Epidermal melanocyte (primary cell): Measurements from ENCODE around the gene PPFIBP1.
A peak's percentile ranks its signal among the peaks of the same experiment; 100 is the strongest.
"Not testable (repeated sequence)": the region's sequence is repeated elsewhere in the genome, so short reads cannot be mapped to it uniquely, and the experiment has no call there.

ENCODE experiments used
- DNase-seq: peaks from one replicate; pipeline ENCODE4 v3.0.0; 2011; ENCODE audit warnings: low spot score; ENCODE audit not compliant: insufficient read length

PPFIBP1 gene

DNA sequence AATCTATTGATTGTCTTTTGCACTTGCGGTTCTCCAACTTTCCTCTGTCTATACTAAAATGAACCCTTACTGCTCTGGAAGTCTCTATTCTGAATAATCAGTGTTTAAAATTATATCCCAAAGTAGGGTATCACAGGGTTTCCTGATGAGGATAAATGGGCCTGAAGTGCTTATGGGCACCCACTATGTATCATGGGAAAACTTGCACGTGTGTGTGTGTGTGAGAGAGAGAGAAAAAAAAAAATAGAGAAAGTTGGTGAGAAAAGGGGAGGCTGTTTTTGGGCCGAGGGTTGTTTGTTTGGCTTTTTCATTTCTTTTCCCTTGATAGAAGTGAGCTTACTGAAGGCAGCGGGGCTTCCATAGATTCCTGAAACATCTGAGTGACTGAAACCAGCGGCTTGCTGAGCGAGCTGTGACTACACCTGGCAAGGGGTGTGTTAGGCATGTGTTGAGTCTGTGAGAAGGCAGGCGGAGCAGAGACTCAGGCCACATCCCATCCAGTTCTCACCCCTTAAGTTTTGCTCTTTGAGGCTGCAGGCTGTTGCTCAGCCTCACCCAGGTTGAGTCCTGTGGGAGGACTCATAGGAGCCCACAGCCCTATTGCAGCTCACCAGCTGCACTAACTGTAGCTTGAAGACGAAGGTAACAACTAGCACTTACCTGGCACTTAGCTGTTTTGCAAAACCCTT lies 17.2 kb downstream of the PPFIBP1 start:
- no peak for DNase-seq

DNA sequence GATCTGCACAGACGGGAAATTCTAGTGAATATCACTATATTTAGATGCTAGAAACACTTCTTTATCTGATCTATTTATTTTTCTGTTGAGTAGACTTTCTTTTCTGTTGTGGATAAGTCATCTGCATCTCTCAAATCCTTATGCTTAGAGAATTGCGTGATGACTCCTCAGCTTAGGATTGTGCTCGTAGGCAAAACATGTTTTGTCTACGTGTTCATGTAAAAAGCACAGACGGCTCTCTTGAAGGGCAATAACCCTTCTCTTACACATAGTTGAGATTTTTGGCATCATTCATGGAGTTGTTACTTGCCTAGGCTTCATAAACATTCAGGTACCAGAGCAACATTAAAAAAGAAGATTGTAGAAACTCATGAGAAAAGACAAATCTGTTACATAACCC lies 18.6 kb downstream of the PPFIBP1 start:
- no peak for DNase-seq

DNA sequence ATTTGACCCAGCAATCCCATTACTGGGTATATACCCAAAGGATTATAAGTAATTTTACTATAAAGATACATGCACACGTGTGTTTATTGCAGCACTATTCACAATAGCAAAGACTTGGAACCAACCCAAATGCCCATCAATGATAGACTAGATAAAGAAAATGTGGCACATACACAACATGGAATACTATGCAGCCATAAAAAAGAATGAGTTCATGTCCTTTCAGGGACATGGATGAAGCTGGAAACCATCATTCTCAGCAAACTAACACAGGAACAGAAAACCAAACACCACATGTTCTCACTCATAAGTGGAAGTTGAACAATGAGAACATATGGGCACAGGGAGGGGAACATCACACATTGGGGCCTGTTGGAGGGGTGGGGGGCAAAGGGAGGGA lies 20.9 kb downstream of the PPFIBP1 start:
- DNase-seq, result not testable (repeated sequence)

GRCh38 chr12:27545665-27546064 lies 21.7 kb downstream of the PPFIBP1 start:
- DNase-seq, result no peak

GRCh38 chr12:27547592-27547991 lies 23.6 kb downstream of the PPFIBP1 start:
- no peak for DNase-seq

DNA sequence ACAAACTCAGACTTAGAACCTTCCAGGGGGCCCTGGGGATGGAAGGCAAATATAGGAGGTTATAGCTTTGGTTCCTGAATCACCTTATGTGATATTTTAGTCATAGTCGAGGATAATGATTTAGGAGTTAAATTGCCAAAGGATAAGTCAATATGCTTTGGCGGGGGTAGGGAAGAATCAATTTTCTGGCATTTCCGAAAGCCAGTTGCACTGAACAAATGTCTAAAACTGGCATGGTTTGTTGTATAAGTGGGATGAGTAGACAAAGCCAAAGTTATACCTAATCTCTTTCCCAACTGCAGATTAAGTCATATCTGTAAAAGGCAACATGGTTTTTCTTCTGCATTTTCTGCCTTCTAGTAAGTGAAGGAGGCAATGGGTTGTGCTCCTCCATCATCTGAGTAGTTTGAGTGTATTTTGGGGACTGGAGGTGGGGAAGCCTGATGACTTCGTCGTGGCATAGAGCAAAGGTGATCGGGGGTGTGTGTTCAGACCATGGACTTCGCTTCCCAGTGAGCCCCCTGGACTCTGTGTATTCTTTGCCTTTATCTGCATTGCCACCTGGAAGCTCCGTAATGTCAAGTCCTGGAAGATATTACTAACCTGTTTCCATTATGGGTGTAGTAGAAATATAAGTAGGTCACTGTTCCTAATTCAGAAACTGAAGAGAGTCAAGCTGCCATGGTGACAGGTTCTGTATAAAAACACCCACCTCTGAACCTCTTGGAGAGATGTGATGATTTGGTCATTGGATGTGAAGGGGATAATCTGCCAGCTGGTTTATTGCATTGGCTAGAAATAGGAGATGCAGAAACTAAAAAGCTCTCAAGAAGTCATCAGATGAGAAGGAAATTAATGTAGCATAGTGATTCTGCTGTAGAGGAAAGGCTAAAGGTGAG lies 24.5 kb downstream of the PPFIBP1 start:
- DNase-seq, result no peak

DNA sequence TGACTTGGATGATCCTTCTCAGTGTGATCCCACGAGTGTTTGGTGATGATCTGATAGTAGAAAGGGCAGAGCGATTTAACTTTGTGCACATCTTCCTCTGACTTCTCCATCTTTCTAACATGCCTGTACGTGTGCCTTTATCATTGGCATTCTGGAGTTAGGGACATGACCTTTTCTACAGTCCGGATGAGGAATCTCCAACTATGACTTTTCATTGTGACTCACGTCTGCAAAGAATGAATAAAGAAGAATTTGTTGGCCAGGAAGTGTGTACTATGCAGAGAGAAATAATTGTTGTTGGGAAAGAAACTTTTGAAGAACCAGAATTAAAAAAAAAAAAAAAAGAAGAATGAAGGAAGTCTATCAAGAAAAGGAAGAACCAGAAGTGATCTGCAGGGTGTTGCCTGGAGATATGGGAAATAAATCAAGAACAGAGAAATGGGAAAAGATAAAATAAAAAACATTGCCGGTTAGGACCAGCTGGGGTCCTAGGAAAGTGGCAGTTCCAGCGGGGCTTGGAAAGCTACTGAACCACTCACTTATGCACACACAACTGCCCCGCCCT lies 25.3 kb downstream of the PPFIBP1 start:
- DNase-seq, result no peak

- DNase-seq, result no peak
Measured at GRCh38 chr12:27549801-27550652, 26.0 kb downstream of the PPFIBP1 start.

DNA sequence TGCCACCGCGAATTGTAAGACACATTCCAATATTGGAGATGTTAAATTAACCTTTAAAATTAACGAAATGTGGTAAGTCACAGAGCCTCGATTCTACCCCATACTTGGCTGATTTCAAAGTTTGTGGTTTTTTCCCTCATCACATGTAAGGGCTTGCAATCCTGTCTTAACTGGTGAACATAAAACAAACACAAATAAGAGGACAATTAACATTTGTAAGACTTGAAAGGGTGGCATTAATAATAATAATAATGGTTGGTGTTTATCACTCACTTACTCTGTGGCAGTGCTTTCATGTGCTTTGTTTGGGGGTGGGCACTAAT lies 26.6 kb downstream of the PPFIBP1 start:
- no peak for DNase-seq

DNA sequence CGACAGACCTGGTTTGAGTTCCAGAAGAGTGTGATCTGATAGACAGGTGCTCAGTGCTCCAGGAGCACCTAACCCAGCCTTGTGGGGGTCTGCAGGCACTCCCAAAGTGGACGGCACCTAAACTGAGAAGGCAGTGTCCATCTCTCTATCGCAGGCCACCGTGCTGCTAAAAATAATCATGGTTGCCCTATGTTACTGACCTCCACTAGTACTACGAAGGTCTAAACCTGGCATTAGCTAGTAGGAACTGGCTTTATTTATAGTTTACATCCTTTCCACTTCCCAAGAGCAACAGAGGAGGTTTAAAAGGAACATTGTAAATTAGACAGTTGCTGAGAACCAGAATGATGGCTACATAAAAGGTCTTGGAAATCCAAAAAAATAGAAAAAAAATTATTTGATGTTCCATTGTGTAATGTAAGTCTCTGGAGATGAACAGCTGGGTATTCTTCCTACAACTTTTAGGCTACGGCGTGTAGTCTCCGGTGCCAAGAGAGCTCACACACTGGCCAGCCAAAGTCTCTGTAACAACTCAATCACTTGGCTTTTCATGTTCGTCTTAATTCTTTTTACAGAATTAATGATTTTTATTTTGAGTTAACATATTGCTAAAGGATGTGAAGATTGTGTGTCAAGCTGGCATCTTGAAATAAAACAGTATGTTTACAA lies 27.3 kb downstream of the PPFIBP1 start:
- no peak for DNase-seq

DNA sequence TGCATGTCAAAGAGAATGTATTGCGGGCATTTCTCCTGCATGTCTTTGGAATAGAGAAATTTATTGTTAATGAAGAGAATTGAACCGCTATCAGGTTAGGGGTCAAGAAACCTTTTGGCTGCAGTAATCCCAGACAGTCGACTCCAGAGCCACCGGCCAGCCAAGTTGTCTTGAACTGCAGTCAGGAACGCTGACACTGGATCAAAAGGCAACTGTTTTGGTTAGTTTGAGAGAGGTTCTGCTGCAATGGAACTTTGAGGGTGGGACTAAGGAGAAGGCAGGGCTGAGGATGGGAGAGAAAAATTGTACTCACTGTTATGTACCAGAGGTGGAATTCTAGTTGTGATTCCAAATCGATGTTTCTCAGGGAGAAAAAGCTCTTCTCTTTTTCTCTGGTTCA lies 28.2 kb downstream of the PPFIBP1 start:
- DNase-seq, result no peak

DNA sequence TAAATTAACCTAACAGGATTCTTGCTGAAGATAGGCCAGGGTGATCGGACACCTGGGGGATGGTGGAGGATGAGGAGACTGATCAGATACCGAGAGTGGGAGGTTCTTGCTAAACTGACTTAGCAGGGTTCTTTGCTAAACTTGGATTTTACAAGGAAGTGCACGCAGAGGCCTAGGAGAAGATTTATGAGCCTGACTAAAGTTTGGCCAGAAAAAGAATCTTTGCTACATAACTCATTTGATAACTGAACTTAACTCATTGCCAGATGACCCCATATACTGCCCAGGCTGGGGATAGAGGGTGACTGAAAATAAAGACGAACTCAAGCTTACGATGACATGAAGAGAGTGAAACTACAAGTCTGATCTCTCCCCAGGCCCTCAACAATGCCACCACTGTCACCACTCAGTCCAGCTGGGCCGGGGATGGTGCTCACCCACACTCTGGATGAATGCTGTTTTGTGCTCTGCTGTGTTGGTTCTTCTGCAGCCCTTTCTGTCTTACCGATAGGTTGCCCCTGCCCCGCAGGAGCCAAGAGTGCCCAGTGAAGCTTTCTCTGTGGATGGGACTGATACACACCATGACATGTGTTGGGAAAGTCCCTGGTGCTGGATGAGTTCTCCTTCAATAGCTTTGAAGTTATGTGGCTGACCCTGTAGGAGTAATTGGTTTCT lies 29.0 kb downstream of the PPFIBP1 start:
- no peak for DNase-seq

DNA sequence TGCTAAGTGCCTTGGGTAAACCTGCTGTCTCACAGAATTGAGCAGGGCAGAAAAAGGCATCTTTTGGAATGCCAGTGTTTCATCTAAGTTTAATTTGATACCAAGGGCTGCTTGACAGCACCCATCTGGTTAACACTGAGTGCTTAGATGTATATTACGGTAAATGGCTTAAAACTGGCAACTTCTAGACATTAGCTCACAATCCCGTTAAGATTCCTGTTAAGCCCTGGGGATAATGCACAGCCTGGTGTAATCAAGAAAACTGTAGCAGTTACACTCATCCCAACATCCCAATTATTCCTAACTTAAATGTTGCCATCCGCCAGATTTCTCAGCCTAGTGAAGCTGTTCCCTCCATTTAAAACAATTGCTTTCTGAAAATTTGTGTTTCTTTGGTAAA lies 29.9 kb downstream of the PPFIBP1 start:
- no peak for DNase-seq

- DNase-seq, result peak; percentile 25
Measured at GRCh38 chr12:27554421-27555186, 30.6 kb downstream of the PPFIBP1 start.

- DNase-seq, result no peak
Measured at GRCh38 chr12:27555361-27555760, 31.4 kb downstream of the PPFIBP1 start.

DNA sequence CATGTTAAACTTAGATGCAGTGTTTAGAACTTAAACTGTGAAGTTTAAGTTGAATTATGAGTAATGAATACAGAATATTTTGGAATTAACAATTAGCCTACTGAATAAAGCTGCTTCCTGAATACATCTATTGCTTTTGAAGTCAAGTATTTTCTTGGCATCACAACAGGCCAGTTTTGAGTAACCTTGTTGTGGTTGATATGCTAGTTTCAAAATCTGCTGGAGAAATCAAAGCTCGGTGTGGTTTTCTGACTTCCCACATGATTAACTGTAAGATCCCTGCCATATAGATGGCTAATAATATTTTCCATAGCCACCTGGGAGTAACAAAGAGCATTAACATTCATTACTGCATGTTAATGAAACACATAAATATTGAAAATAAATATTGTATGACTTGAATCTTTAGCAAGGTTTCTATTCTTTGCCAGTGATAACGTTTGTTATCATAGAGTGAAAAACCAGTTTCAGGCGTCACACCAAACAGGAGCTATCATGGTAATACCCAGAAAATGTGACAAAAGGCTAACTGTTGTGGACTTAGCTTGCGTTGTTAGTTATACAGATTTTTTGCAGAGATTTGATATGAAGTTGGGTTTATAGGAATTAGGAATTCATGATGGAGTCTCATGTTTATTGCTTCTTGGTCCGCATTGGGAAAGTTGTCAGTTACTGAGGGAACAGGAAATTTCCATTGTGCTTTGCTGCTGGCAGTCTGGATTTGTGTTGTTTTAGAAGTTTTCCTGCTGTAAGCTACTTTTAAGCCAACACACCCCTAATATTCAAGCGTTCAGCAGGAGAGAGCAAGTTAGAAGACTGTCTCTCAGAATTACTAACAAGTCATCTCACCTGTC lies 32.1 kb downstream of the PPFIBP1 start:
- no peak for DNase-seq

DNA sequence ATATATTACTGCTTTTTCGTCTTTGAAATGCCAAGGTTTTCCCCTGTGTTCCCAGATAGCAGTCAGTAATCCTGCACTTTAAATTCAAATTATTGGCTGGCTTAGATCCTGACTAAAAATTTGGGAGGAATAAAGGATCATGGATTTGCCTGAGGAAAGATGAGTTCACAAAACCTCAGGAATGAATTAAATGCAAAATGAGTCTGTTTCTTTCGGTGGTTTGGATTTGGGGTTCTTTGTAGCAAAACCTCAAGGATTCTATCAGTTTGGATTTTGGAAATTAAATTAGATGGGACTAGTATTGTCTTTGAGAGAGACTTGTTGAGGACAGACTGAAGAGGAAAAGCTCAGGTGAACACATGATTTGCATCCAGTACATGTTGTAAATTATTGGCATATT lies 36.1 kb downstream of the PPFIBP1 start:
- DNase-seq, result no peak

DNA sequence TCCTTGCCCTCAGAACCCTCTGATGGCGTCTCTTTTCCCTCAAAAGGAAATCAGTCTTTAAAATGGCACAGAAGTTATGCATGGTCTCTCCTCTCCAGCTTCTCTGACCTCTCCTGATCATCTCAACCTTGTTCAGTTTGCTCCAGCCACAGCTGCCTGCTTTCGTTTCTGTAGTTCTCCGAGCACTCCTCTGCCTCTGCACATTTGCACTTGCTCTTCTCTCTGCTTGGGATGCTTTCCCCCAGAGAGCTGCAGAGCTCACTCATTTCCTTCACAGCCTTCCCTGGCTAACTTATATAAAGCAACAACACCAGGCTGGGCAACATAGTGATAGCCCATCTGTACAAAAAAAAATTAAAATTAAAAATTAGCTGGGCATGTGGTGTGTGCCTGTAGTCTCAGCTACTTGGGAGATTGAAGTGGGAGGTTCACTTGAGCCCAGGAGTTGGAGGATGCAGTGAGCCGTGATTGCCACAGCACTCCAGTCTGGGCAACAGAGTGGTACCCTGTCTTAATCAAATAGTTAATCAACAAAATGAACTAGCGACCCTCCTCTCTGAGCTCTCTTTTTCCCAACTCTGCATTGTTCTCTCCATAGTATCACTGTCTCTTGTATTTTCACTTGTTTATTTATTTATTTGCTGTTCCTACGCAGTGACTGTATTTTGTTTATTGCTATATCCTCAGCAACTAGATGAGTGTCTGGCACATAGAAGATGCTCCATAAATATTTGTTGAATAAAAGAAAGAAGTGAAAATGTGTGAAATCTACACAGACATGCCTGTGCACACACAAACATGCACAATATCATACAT lies 37.7 kb downstream of the PPFIBP1 start:
- no peak for DNase-seq
